ENCODE results near the gene LRRC8B.

DNA sequence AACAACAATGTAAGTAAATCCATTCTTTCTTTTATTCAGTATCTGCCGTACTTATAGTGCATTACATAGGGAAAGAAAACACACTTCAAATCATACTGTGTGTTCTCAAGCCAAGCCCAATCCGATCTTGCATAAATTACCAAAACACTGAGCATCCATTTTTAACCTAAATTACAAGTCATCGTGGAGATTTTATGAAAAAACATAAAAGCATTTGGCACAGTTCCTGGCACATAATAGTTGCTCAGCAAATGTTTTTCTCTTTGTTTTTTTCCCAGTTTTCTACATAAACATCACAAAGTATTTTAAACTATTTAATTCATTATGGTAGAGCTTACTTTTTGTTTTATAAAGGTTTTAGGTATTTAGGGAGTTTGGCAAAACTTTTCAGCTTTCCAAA, 60.2 kb downstream of the LRRC8B start:
- TF ChIP-seq, protein P1, sequence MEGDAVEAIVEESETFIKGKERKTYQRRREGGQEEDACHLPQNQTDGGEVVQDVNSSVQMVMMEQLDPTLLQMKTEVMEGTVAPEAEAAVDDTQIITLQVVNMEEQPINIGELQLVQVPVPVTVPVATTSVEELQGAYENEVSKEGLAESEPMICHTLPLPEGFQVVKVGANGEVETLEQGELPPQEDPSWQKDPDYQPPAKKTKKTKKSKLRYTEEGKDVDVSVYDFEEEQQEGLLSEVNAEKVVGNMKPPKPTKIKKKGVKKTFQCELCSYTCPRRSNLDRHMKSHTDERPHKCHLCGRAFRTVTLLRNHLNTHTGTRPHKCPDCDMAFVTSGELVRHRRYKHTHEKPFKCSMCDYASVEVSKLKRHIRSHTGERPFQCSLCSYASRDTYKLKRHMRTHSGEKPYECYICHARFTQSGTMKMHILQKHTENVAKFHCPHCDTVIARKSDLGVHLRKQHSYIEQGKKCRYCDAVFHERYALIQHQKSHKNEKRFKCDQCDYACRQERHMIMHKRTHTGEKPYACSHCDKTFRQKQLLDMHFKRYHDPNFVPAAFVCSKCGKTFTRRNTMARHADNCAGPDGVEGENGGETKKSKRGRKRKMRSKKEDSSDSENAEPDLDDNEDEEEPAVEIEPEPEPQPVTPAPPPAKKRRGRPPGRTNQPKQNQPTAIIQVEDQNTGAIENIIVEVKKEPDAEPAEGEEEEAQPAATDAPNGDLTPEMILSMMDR (IDR thresholded peaks at IDR 0.05; ENCODE audit: control extremely low read depth in 1 of 3, insufficient read depth in 1 of 3, low read depth in 1 of 3, low read length in 3 of 3): no peak
- TF ChIP-seq, protein P2, sequence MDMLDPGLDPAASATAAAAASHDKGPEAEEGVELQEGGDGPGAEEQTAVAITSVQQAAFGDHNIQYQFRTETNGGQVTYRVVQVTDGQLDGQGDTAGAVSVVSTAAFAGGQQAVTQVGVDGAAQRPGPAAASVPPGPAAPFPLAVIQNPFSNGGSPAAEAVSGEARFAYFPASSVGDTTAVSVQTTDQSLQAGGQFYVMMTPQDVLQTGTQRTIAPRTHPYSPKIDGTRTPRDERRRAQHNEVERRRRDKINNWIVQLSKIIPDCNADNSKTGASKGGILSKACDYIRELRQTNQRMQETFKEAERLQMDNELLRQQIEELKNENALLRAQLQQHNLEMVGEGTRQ (IDR thresholded peaks at IDR 0.05; ENCODE audit: low read length): no peak
- no peak for TF ChIP-seq TAF1 (IDR thresholded peaks at IDR 0.05; ENCODE audit: low read depth, low read length)
- no peak for TF ChIP-seq EZH2 (IDR thresholded peaks at IDR 0.05; ENCODE audit: low read depth, low read length, severe bottlenecking)
- TF ChIP-seq, protein P3, sequence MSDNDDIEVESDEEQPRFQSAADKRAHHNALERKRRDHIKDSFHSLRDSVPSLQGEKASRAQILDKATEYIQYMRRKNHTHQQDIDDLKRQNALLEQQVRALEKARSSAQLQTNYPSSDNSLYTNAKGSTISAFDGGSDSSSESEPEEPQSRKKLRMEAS (IDR thresholded peaks at IDR 0.05): no peak
- TF ChIP-seq TAF7 (optimal IDR thresholded peaks at IDR 0.05; ENCODE audit: borderline replicate concordance, low read depth, low read length): no peak
- no peak for TF ChIP-seq POLR2A (IDR thresholded peaks at IDR 0.05; ENCODE audit: control extremely low read depth in 1 of 2, low read depth in 2 of 2, low read length in 2 of 2)
- no peak for TF ChIP-seq JUND (IDR thresholded peaks at IDR 0.05; ENCODE audit: low read length)
- no peak for TF ChIP-seq CEBPB (IDR thresholded peaks at IDR 0.05; ENCODE audit: low read depth, low read length)

All from H1 (cell line).